A172 (cell line): Measurements from ENCODE around the gene ARID3A. TPM values are rescaled to one million over a fixed set of nuclear protein-coding genes. Genes with fewer than 3 reads are reported as not detected.
"Not testable (repeated sequence)": the region's sequence is repeated elsewhere in the genome, so short reads cannot be mapped to it uniquely, and the experiment has no call there.

Experiments used
- DNase-seq: peaks from one replicate; pipeline ENCODE4 v3.0.0-alpha.2; 2015; ENCODE audit warnings: low spot score
- total RNA-seq: library from RNA; depleted of rRNA; stranded (reverse); fragments of >200 nt; shearing (Covaris generic); gene quantifications from 2 replicates; pipeline ENCODE4 v1.2.3, GENCODE V29; 2014

Gene ARID3A
- total RNA-seq, 1 experiment from 2014 or later, result 4.4 TPM

DNA sequence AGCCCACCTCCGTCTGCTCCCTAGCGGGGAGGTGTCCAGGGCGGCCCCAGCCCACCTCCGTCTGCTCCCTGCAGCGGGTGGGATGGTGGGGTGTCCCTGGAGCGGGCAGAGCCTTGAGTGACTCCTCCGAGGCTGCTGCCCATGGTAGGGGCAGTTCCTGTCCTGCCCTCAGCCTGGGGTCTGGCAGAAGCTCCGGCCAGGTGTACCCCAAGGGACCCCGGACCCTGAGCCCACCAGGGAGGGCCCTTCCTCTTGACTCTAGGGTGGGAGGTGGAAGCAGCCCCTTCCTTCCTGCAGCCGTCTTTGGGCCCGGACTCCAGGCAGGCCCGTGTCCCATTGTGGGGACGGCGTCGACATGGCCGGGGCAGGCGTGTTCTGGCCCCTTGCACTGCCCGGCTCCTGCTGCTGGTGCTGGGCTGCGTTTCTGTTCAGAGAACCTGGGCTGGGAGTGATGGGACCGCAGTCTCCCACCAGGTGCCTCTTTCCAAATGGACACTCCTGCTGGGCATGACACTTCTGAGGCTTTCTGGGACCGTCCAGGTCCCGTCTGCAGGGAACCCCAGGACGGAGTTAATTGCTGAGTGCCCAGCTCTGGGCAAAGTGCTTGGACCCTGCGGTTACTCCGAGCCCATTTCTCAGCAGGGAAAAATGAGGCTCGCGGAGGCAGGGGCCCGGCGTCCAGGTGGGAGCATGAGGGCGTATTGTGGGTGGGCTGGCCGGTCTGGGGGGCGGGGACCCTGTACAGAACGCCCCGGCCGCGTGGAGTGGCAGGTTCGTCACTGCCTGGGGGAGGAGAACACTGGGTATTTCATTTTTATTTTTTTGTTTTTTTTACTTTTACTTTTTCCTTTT, 19.8 kb downstream of the ARID3A start:
- no peak for DNase-seq

DNA sequence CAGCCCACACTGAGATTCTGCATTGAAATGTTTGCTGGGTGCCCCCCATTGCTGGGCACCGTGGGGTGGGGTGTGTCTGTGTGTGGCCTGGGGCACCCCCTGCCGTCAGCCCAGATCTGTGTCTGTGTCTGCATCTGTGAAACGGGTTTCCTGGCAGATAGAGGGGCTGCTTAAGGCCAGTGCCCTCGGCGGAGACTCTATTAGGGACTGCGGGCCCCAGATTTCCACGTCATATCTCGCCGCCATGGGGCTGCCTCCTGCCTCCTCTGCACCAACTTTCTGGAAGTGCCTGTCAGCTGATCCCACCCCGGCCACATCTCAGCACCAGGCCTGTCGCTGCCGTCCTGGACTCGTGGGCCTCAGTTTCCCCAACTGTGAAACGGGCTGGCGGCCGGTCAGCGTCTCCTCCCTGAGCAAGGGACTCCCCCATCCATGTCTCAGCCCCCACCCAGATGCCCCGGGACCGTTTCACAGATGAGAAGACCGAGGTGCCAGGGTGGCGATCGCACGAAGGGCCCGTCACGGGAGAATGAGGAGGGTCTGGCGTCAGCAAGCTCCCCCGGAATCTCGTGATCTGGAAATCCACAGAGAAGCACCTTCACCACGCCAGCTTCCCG, 21.4 kb downstream of the ARID3A start:
- no peak for DNase-seq

DNA sequence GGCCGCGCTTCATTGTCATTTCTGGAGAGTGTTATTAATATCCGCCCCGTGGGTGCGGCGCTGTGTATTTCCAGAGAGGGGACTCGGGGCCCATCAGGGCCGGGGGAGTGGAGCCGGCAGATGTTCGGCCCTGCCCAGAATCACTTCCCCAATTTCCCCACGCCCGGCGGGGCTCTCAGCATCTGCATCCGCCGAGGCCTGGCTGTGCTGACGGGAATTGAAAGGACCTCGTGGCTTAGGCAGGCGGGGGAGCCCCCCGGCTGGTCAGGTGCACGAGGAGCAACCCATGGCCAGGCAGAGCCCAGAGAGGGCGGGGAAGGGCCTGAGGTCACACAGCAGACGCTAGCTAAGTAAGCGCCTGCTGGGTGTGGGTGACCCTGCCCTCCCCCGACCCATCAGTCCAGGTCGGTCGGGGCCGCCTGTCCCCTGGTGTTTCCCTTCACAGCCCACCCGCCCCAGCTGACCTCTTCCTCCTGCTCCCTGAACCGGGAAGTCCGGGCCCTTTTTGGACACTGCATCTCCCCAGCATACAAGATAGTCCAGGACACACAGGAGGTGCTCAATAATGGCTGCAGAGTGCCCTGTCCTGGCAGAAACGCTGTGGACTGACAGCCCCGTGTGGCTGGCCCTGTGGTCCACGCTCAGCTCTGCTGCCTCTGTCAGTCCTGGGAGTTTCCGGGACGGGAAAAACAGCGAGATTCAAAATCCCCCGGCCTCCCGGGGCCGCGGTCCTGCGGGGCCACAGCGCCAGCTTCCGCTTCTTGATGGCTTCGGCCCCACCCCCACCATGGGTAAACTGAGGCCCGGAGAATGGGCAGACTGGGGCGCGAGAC, 22.1 kb downstream of the ARID3A start:
- no peak for DNase-seq

DNA sequence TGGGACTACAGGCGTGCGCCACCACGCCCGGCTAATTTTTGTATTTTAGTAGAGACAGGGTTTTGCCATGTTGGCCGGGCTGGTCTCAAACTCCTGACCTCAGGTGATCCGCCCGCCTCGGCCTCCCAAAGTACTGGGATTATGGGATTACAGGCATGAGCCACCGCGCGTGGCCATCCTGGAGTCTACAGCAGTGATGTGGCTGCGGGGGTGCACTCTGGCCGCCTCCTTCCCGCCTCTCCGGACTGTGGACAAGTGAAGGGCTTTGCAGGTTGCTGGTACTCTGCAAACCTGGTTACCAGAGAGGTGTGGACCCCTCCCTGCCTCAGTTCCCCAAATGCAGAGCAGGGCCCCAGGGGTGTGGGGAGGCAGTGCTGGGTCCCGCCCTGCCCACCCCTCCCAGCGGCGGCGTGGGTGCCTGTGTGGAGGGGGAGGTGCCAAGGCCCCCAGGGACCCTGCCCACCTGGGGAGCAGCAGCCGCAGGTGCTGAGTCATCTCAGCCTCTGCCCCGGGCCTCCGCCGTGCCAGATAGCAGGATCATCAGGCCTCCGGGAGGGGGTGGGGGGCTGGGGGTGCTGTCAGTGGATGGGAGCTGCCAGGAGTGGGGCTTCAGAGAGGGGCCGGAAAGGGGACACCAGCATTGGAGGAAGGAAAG, 23.1 kb downstream of the ARID3A start:
- no peak for DNase-seq

DNA sequence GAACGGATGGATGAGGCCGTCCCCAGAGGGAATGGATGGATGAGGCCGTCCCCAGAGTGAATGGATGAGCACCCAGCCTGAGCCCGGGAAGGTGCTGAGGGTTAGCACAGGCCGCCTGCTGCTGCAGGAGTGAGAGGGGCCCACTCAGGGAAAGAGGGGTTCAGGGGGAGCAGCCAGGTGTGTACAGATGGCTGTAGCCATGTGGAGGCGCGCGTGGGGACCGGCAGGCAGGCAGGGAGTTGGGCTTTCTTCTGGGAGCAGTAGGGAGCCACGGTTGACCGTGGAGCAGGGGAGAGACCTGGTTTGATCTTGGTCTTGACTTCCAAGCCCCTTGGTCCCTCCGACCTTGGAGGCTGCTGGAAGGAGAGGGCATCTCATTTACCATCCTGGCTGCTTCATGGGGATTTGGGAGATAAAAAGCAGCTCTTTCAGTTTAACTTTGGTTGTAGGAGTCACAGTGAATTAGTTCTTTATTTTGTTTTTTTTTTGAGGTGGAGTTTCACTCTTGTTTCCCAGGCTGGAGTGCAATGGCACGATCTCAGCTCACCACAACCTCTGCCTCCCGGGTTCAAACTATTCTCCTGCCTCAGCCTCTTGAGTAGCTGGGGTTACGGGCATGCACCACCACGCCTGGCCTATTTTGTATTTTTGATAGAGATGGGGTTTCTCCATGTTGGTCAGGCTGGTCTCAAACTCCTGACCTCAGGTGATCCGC, 24.7 kb downstream of the ARID3A start:
- DNase-seq, result no peak

DNA sequence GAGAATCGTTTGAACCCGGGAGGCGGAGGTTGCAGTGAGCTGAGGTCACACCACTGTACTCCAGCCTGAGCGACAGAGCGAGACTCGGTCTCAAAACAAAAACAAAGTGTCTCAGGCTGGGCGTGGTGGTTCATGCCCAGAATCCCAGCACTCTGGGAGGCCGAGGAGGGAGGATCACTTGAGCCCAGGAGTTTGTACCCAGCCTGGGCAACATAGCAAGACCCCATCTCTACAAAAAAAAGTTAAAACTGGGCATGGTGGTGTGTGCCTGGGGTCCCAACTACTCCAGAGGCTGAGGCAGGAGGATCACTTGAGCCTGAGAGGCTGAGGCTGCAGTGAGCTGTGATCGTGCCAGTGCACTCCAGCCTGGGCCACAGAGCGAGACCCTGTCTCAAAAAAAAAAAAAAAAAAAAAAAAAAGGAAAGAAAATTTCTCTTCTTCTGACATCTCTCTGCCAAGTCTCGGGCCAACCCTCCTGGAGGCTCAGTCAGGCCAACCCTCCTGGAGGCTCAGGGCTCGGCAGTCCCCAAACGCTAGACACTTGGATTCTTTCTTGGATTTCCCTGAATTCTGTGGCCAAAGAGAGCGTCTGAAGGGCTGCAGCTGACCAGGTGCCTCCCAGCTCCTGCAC, 26.3 kb downstream of the ARID3A start:
- no peak for DNase-seq

DNA sequence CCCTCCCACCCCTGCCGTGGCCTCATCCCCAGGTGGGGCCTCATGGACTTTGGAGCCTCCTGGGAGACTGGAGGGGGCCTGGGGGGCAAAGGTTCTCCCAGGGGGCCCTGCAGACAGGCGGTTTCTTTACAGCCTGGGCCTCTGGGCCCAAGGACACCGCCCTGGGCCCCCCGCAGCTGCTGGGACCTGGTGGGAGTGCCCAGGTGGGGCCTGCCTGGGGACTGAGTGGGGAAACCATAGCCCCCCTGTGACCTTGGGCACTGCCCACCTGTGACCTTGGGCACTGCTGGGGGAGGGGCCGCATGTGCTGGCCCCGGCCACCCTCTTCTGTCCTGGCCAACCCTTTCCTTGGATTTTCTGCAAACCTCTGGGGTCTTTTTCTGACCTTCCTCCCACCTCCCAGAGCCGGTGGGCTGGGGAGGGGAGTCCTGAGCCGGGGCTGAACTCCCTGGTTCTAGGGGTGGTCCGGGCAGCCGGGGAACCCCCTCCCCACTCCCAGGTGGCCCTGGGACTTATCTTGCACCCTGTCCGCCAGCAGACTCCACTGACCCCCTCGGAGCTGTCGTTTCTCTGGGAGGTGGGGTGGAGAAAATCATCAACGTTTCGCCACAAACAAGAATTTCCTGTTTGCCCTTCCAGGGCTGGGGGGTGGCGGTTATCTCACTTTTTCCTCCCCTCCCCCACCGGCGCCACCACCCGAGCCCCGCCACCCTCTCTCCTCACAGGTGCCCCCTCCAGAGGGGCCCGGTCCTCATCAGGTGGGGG, 27.0 kb downstream of the ARID3A start:
- DNase-seq, result no peak

DNA sequence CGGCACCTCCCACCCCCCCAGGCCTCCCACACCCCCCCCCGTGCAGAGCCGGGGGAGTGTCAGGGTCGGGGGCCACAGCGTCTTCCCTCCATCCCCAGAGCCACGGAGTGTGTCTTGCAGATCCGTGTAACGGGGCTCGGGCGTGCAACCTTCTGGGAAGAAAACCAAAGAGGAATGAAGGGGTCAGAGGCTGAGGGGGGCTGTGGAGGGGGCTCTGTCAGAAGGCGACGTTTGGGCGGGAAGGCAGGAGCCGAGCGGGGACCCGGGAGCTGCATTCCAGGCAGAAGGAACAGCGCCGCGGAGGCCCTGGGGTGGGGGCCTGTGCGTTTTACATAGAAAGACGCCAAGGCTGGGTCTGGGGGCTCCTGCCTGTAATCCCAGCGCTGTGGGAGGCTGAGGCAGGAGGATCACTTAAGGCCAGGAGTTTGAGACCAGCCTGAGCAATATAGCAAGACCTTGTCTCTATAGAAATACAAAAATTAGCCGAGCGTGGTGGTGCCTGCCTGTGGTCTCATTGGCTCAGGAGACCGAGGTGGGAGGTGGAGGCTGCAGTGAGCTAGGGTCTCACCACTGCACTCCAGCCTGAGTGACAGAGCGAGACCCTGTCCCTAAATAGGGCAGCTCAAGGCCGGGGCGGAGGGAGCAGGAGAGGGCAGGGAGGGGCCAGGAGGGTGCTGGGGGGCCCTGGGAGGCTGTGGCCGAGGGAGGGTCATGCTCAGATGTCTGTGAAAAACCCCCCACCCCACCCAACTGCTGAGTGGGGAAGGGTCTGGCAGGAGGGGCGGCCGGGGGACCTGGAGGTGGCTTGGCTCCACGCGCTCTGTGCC, 27.8 kb downstream of the ARID3A start:
- no peak for DNase-seq

- no peak for DNase-seq
Measured at GRCh38 chr19:954272-954671, 28.4 kb downstream of the ARID3A start.

DNA sequence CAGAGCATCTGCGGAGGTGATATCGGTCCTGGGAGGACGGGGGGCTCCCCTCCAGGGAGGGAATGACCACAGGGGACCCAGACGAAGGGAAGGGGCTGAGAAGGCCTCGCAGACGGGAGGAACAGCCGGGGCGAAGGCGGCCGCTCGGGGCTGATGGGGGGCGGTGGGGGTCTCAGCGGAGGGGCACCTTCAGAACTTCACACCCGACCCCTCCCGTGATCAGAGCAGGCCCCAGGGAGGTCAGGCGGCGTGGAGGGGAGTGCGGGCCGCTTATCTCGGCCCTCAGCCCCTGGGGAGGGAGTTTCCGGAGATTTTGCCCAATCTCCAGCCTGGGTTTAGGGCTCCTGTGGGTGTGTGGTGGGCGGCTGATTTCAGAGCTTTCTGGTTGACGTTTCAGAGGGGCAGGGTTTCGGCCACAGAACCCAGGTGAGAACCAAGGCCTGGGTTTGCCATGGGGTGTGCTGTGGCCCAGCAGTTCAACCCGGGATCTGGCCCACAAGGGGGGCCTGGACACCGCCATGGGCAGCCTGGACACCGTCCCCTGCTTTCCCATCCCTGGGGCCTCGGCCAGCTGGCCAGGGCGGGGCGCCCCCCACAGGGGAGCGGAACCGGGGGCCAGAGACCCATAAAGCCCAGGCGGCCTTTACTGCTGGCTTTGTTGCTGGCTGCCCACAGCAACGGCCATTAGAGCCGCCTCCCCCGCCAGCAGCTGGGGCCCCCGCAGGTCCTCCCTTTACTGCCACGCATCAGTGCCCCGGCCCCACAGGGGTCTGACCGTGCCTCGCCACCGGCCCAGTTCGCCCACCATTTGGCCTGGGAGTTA, 29.0 kb downstream of the ARID3A start:
- no peak for DNase-seq

GRCh38 chr19:955803-956765, 30.2 kb downstream of the ARID3A start:
- peak; percentile 57 for DNase-seq

GRCh38 chr19:956766-957440, 31.1 kb downstream of the ARID3A start:
- DNase-seq, result peak; percentile 78

- not testable (repeated sequence) for DNase-seq
Measured at GRCh38 chr19:957578-957977, 31.7 kb downstream of the ARID3A start.

GRCh38 chr19:958967-959855, 33.4 kb downstream of the ARID3A start:
- DNase-seq, result peak; percentile 71

GRCh38 chr19:960020-960419, 34.2 kb downstream of the ARID3A start:
- no peak for DNase-seq

- no peak for DNase-seq
Measured at GRCh38 chr19:960601-960938, 34.7 kb downstream of the ARID3A start.
